ENCODE data around the gene CDC20. TPM values are rescaled to one million over a fixed set of nuclear protein-coding genes. Genes with fewer than 3 reads are reported as not detected.

Gene CDC20
- total and polyA plus RNA-seq, 12 donors, result 0.32 to 12.8 (median 2.3) TPM

DNA sequence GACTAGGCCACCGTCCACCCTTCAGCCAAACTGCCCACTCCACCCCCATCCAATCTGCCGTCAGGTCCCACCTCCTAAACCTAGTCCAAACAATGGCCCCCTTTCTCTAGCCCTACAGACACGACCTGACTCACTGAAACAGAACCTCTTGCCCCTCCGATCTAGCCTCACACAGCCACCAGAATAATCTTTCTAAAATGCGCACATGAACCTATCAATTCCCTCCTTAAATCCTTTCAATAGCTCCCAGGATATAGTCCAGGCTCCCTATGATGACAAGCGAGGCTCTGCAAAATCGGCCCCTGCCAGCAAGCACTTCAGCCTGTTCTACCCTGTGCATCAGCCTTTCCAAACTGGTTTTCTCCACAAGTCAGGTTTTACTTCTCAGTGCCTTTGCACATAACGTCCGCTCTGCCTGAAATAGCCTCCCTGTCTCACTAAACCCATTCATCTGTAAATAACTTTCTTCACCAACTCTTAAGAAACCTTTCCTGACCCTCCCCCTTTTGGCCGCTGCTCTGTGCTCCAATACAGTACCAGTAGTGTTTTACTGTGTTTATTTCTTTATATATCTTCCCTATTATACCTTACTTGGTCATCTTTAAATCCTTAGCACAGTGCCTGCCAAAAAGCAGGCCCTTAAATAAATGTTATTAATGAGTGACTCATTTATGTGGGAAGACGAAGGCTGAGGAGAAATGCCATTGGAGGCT lies 9.0 kb upstream of the CDC20 start:
- DNase-seq, result peak in 1 of 7 donors; percentile 55
- WGBS, 4 donors, result 57 to 60% (median 58%) methylated on average over 10 to 11 of the region's 11 CpGs
- intact Hi-C loops (cut with DNase I), result loop anchor here in 1 of 2 donors (5.0 kb wide), 1 partner anchor 112 kb away; no protein-coding TSS in a partner anchor
- TF ChIP-seq CTCF (IDR thresholded peaks at IDR 0.05), result no peak
- TF ChIP-seq POLR2A (IDR thresholded peaks at IDR 0.05), result no peak
- Histone ChIP-seq H3K27me3 (no peaks in the 10 kb centered on the region), H3K36me3 (replicated peaks in 1 of 2) (no peaks in the 10 kb centered on the region), H3K27ac (peak overlapping the region; percentile 67 to 94 (median 88)), H3K9me3 (replicated peaks in 1 of 3) (no peaks in the 10 kb centered on the region), H3K4me1 (replicated peaks in 1 of 2) (peaks cover 3 to 12% of the 10 kb centered on the region in 2 donors), H3K4me3 (peak overlapping the region in 2 of 4 donors; percentile 51 to 63)

- no peaks in the 10 kb centered on the region for H3K9me3 ChIP-seq (replicated peaks in 1 of 3)
- no peak overlapping the region for H3K27ac ChIP-seq
- no peak overlapping the region for H3K4me3 ChIP-seq
- WGBS, 4 donors, result 82 to 97% (median 93%) methylated on average over 1 of the region's 1 CpG
- peaks cover 0 to 6% of the 10 kb centered on the region in 2 donors for H3K4me1 ChIP-seq (replicated peaks in 1 of 2)
- H3K36me3 ChIP-seq (replicated peaks in 1 of 2), result no peaks in the 10 kb centered on the region
- no peaks in the 10 kb centered on the region for H3K27me3 ChIP-seq
- no peak for DNase-seq
- intact Hi-C loops (cut with DNase I), result loop anchor here in 1 of 2 donors (5.0 kb wide), 1 partner anchor 114 kb away; no protein-coding TSS in a partner anchor
- no peak for TF ChIP-seq POLR2A (IDR thresholded peaks at IDR 0.05)
- no peak for TF ChIP-seq CTCF (IDR thresholded peaks at IDR 0.05)
These were observed 7.8 kb upstream of the CDC20 start for GRCh38 chr1:43350976-43351375.

GRCh38 chr1:43351421-43352350 lies 7.1 kb upstream of the CDC20 start:
- no peak overlapping the region for H3K27ac ChIP-seq
- H3K9me3 ChIP-seq (replicated peaks in 1 of 3), result no peaks in the 10 kb centered on the region
- WGBS, 4 donors, result 87 to 92% (median 90%) methylated on average over 10 of the region's 10 CpGs
- no peaks in the 10 kb centered on the region for H3K27me3 ChIP-seq
- H3K4me3 ChIP-seq, result no peak overlapping the region
- peaks cover 0 to 6% of the 10 kb centered on the region in 2 donors for H3K4me1 ChIP-seq (replicated peaks in 1 of 2)
- no peak for TF ChIP-seq POLR2A (IDR thresholded peaks at IDR 0.05)
- TF ChIP-seq CTCF (IDR thresholded peaks at IDR 0.05), result no peak
- no peaks in the 10 kb centered on the region for H3K36me3 ChIP-seq (replicated peaks in 1 of 2)
- no peak for DNase-seq
- intact Hi-C loops (cut with DNase I), result loop anchor here in 1 of 2 donors (5.0 kb wide), 1 partner anchor 114 kb away; no protein-coding TSS in a partner anchor

DNA sequence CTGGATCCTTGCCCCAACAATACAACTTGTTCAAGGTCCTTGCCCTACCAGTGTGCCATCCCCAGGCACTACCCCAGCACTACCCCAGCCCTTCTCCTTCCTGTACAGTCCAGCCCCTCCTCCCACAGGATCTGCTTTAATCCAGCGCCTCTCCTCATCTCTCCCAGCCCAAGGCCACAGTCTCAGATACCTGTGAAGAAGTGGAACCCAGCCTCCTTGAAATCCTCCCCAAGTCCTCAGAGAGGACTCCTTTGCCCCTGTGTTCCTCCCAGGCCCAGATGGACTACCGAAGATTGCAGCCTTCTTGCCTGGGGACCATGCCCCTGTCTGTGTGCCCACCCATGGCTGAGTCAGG lies 6.5 kb upstream of the CDC20 start:
- intact Hi-C loops (cut with DNase I), result loop anchor here in 1 of 2 donors (5.0 kb wide), 1 partner anchor 115 kb away; no protein-coding TSS in a partner anchor
- no peak for DNase-seq
- Histone ChIP-seq H3K4me3 (no peak overlapping the region), H3K9me3 (replicated peaks in 1 of 3) (no peaks in the 10 kb centered on the region), H3K36me3 (replicated peaks in 1 of 2) (no peaks in the 10 kb centered on the region), H3K4me1 (replicated peaks in 1 of 2) (peaks cover 0 to 8% of the 10 kb centered on the region in 2 donors), H3K27me3 (no peaks in the 10 kb centered on the region), H3K27ac (no peak overlapping the region)
- WGBS, 4 donors, result 74 to 96% (median 92%) methylated on average over 2 of the region's 2 CpGs
- TF ChIP-seq CTCF (IDR thresholded peaks at IDR 0.05) (no peak), POLR2A (IDR thresholded peaks at IDR 0.05) (no peak)

All from adrenal gland (tissue), 12 donors.